ENCODE measurements around the gene LRRC4C. TPM values are rescaled to one million over a fixed set of nuclear protein-coding genes. Genes with fewer than 3 reads are reported as not detected.

The LRRC4C gene
- total and polyA plus RNA-seq, 11 donors: 0.08 to 1.2 (median 0.48) TPM; not detected in 1

DNA sequence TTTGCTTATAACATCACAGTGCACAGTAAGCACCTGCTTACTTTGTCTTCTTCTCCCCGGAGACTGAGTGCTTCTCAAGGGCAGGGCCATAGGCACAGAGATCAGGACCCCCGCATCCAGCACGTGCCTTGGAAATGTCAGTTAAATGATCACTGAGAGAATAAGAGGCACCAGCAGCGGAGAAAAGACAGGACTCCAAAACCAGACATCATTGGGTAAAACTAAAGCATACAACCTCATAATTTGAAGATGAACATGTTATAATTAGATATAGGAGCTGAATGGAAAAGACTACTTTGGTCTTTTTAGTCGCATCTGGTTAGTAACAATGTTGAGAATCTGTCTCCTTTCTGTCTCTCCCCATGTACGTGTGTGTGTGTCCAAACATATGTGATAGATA, 1279.9 kb downstream of the LRRC4C start:
- no peaks in the 10 kb centered on the region for H3K27me3 ChIP-seq
- TF ChIP-seq, protein P1, sequence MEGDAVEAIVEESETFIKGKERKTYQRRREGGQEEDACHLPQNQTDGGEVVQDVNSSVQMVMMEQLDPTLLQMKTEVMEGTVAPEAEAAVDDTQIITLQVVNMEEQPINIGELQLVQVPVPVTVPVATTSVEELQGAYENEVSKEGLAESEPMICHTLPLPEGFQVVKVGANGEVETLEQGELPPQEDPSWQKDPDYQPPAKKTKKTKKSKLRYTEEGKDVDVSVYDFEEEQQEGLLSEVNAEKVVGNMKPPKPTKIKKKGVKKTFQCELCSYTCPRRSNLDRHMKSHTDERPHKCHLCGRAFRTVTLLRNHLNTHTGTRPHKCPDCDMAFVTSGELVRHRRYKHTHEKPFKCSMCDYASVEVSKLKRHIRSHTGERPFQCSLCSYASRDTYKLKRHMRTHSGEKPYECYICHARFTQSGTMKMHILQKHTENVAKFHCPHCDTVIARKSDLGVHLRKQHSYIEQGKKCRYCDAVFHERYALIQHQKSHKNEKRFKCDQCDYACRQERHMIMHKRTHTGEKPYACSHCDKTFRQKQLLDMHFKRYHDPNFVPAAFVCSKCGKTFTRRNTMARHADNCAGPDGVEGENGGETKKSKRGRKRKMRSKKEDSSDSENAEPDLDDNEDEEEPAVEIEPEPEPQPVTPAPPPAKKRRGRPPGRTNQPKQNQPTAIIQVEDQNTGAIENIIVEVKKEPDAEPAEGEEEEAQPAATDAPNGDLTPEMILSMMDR (IDR thresholded peaks at IDR 0.05): no peak
- TF ChIP-seq POLR2A (IDR thresholded peaks at IDR 0.05): no peak
- 79 to 90% (median 86%) methylated on average over 6 of the region's 6 CpGs for WGBS, 4 donors
- DNase-seq (no peak), ATAC-seq (no peak)
- intact Hi-C loops (cut with DNase I): no loop called here
- no peaks in the 10 kb centered on the region for H3K36me3 ChIP-seq
- H3K4me3 ChIP-seq: no peak overlapping the region
- peaks cover 0 to 2% (median 0%) of the 10 kb centered on the region in 12 donors for H3K9me3 ChIP-seq
- H3K4me1 ChIP-seq: no peaks in the 10 kb centered on the region
- no peak overlapping the region for H3K27ac ChIP-seq

DNA sequence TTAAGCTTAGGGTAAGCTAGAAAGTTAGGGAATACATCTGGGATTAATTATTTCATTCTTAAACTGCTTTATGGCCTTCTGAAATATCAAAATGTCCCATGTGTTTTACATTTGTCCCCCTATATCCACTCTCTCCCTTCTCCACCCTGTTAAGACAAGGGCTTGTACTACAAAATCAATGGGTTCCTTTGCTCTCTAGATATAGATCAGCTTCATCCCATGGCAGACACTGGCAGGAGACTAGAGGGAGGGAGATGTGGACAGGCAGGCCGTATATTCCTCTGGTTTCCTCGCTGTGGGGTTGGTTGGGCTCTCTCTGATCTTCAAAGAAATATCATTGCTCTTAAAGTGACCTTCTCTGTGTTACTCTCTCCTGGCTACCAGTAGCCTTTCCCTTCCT, 1281.0 kb downstream of the LRRC4C start:
- Histone ChIP-seq H3K27ac (no peak overlapping the region), H3K27me3 (no peaks in the 10 kb centered on the region), H3K36me3 (no peaks in the 10 kb centered on the region), H3K4me1 (no peaks in the 10 kb centered on the region), H3K9me3 (peaks cover 0 to 2% (median 0%) of the 10 kb centered on the region in 12 donors), H3K4me3 (no peak overlapping the region)
- no peak for DNase-seq
- intact Hi-C loops (cut with DNase I): no loop called here
- TF ChIP-seq, protein P1 (IDR thresholded peaks at IDR 0.05): no peak
- no peak for TF ChIP-seq POLR2A (IDR thresholded peaks at IDR 0.05)
- WGBS, 4 donors: 56 to 63% (median 62%) methylated on average over 2 of the region's 2 CpGs
- no peak for ATAC-seq

DNA sequence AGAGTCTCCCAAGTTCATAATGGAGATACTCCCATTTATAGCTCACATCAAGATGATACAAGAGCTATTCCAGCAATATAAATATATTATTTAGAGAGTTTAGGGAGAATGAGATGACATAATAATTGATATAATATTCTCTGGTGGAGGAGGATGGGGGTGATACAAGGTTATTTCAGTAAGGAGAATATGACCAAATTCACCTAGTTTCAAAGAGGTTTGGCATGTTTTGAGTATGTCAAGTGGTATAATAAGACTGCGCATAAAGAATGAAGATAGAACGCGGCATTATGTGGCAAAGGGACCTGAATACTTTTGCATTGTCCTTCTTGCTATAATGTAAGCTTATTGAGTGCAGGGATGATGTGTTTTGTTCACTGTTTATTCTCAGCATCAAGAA, 1283.5 kb downstream of the LRRC4C start:
- Histone ChIP-seq H3K36me3 (no peaks in the 10 kb centered on the region), H3K4me3 (no peak overlapping the region), H3K27ac (no peak overlapping the region), H3K9me3 (peaks cover 0 to 2% (median 0%) of the 10 kb centered on the region in 12 donors), H3K27me3 (no peaks in the 10 kb centered on the region), H3K4me1 (no peaks in the 10 kb centered on the region)
- ATAC-seq (no peak), DNase-seq (no peak)
- TF ChIP-seq POLR2A (IDR thresholded peaks at IDR 0.05): no peak
- TF ChIP-seq, protein P1 (IDR thresholded peaks at IDR 0.05): no peak
- intact Hi-C loops (cut with DNase I): no loop called here
- 92 to 98% (median 96%) methylated on average over 3 of the region's 3 CpGs for WGBS, 4 donors

DNA sequence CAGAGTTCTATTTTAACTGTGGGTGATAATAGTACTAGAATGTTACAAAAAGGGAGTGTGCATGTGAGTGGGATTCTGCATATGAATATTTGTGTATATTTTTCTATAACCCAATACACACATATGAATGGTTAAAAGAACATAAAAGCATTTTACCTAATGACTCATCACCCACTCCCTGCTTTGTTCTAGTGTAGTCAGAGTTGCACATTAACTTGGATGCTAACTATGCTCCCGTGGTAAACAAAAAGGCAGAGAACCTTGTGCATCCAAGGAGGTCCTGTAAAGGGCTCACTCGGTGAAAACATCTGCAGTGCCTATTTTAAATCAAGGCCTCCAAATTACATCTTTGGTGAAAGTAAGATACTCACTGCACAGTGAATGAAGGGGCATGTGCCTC, 1289.4 kb downstream of the LRRC4C start:
- Histone ChIP-seq H3K27me3 (no peaks in the 10 kb centered on the region), H3K9me3 (peaks cover 0 to 13% (median 4%) of the 10 kb centered on the region in 12 donors), H3K27ac (no peak overlapping the region), H3K4me3 (no peak overlapping the region), H3K4me1 (no peaks in the 10 kb centered on the region), H3K36me3 (no peaks in the 10 kb centered on the region)
- WGBS, 4 donors: 61 to 67% (median 64%) methylated on average over 2 of the region's 2 CpGs
- ATAC-seq: no peak
- DNase-seq: no peak
- intact Hi-C loops (cut with DNase I): no loop called here
- TF ChIP-seq, protein P1 (IDR thresholded peaks at IDR 0.05): no peak
- no peak for TF ChIP-seq POLR2A (IDR thresholded peaks at IDR 0.05)

All from heart left ventricle (tissue), 16 donors.